ENCODE measurements around the gene LSM4.

Gene LSM4

GRCh38 chr19:18340990-18341868, 18.4 kb upstream of the LSM4 start:
- in situ Hi-C loops (cut with MboI; ENCODE audit: low pct_unique_long_range_greater_than_20kb, low sequenced_read_pairs, unreplicated experiment): no loop called here

GRCh38 chr19:18340190-18340989, 17.5 kb upstream of the LSM4 start, which contains the start of gene PGPEP1:
PGPEP1 (plus strand) TSS chr19:18340598; CDS start chr19:18340682, 84 bp downstream.
- TF ChIP-seq, protein P1, sequence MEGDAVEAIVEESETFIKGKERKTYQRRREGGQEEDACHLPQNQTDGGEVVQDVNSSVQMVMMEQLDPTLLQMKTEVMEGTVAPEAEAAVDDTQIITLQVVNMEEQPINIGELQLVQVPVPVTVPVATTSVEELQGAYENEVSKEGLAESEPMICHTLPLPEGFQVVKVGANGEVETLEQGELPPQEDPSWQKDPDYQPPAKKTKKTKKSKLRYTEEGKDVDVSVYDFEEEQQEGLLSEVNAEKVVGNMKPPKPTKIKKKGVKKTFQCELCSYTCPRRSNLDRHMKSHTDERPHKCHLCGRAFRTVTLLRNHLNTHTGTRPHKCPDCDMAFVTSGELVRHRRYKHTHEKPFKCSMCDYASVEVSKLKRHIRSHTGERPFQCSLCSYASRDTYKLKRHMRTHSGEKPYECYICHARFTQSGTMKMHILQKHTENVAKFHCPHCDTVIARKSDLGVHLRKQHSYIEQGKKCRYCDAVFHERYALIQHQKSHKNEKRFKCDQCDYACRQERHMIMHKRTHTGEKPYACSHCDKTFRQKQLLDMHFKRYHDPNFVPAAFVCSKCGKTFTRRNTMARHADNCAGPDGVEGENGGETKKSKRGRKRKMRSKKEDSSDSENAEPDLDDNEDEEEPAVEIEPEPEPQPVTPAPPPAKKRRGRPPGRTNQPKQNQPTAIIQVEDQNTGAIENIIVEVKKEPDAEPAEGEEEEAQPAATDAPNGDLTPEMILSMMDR (IDR thresholded peaks at IDR 0.05; ENCODE audit: extremely low read depth, insufficient read depth, missing control alignments): no peak
- peak; percentile 92 for DNase-seq (ENCODE audit: low spot score)
- in situ Hi-C loops (cut with MboI; ENCODE audit: low pct_unique_long_range_greater_than_20kb, low sequenced_read_pairs, unreplicated experiment): no loop called here

More at GRCh38 chr19:18340990-18341868, 18.4 kb upstream of the LSM4 start:
- peak; percentile 88 for DNase-seq (ENCODE audit: low spot score)
- TF ChIP-seq, protein P1 (IDR thresholded peaks at IDR 0.05; ENCODE audit: extremely low read depth, insufficient read depth, missing control alignments): peak; percentile 4

DNA sequence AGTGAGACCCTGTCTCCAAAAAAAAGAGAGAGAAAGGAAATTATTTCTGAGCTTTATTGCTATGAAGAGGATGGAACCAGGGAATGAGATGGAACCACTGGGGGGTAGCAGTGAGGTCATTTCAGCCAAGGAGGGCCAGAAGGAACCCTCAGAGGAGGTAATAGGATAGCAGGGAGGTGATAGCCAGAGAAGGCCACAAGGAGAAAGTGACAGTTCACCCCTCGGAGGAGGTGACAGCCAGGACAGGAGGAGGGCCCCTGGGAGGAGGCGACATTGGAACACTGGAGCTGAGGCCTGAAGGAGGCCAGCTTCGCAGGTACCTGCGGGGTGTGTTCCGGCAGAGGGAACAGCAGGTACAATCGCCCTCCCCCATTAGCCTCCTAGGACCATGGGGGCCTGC, 16.8 kb upstream of the LSM4 start:
- DNase-seq (ENCODE audit: low spot score): peak; percentile 40
- in situ Hi-C loops (cut with MboI; ENCODE audit: low pct_unique_long_range_greater_than_20kb, low sequenced_read_pairs, unreplicated experiment): no loop called here
- TF ChIP-seq, protein P1 (IDR thresholded peaks at IDR 0.05; ENCODE audit: extremely low read depth, insufficient read depth, missing control alignments): peak; percentile 42

DNA sequence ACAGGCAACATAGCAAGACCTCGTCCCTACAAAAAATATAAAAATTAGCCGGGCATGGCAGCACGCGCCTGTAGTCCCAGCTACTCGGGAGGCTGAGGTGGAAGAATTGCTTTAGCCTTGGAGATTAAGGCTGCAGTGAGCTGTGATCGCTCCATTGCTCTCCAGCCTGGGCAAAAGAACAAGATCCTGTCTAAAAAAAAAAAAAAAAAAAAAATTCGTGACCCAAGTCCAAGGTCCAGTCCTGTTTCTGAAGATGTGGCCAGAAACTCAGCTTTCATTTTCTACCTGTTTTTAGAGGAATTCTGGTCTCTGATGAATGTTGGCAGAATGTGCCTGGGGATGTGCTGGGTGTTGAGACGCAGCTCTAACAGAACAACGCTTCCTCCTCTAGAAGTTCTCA, 15.7 kb upstream of the LSM4 start:
- DNase-seq (ENCODE audit: low spot score): no peak
- in situ Hi-C loops (cut with MboI; ENCODE audit: low pct_unique_long_range_greater_than_20kb, low sequenced_read_pairs, unreplicated experiment): no loop called here

GRCh38 chr19:18336121-18336520, 13.2 kb upstream of the LSM4 start:
- in situ Hi-C loops (cut with MboI; ENCODE audit: low pct_unique_long_range_greater_than_20kb, low sequenced_read_pairs, unreplicated experiment): no loop called here
- DNase-seq (ENCODE audit: low spot score): no peak
- TF ChIP-seq, protein P1 (IDR thresholded peaks at IDR 0.05; ENCODE audit: extremely low read depth, insufficient read depth, missing control alignments): no peak

More for the DNA sequence above, 15.7 kb upstream of the LSM4 start:
- TF ChIP-seq, protein P1 (IDR thresholded peaks at IDR 0.05; ENCODE audit: extremely low read depth, insufficient read depth, missing control alignments): no peak

DNA sequence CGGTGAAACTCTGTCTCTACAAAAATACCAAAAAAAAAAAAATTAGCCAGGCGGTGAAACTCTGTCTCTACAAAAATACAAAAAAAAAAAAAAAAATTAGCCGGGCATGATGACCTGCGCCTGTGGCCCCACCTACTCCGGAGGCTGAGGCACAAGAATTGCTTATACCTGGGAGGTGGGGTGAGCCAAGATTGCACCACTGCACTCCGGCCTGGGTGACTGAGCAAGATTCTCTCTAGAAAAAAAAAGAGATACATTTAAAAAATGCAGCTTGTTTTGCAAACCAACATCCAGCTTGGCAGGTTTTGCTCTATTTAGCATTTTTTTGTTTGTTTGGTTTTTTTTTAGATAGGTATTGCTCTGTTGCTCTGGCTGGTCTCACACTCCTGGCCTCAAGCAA, 10.8 kb upstream of the LSM4 start:
- in situ Hi-C loops (cut with MboI; ENCODE audit: low pct_unique_long_range_greater_than_20kb, low sequenced_read_pairs, unreplicated experiment): no loop called here
- no peak for DNase-seq (ENCODE audit: low spot score)
- TF ChIP-seq, protein P1 (IDR thresholded peaks at IDR 0.05; ENCODE audit: extremely low read depth, insufficient read depth, missing control alignments): no peak

Data from GM13977 (cell line).